CD4-positive, alpha-beta T cell (primary cell): ENCODE data around the gene MAPKAP1. TPM values are rescaled to one million over a fixed set of nuclear protein-coding genes. Genes with fewer than 3 reads are reported as not detected.
A peak's percentile ranks its signal among the peaks of the same experiment; 100 is the strongest.

ENCODE experiments used
- ATAC-seq: fragments of 200-7000 bp; cut with Tn5 transposase; one replicate; pipeline ENCODE4 v1.10.0; 2022; ENCODE audit warnings: mild to moderate bottlenecking; ENCODE audit not compliant: poor library complexity
- CTCF ChIA-PET: fragments of 350-600 bp; sonication (Branson Sonifier 250); formaldehyde crosslinking; loops from one replicate; lab custom pipeline; 2021; ENCODE audit warnings: antibody characterized with exemption, inconsistent platforms; lab: Charles Lee
- POLR2A ChIA-PET: fragments of 350-600 bp; sonication (Branson Sonifier 250); formaldehyde crosslinking; loops from one replicate; lab custom pipeline; 2021; ENCODE audit warnings: antibody characterized with exemption, inconsistent platforms; lab: Charles Lee
- DNase-seq, 14 experiments: peaks; one replicate each; pipeline ENCODE4 v3.0.0-alpha.2; 2013 to 2020; ENCODE audit warnings: mixed read lengths in 2 of 14
- H3K27ac ChIP-seq, 2 donors: one replicate each; pipeline versions ENCODE4 v1.5.1 to v1.7.0; 2013; ENCODE audit warnings: low read length in 2 of 2, low read depth in 1 of 2, mild to moderate bottlenecking in 1 of 2
- H3K27me3 ChIP-seq, 2 experiments: 1 replicate in 1 of 2; 2 replicates in 1 of 2; pipeline versions ENCODE4 v1.6.1 to v1.7.0; 2013; ENCODE audit warnings: low read length in 2 of 2, control low read depth in 1 of 2, mild to moderate bottlenecking in 1 of 2, moderate library complexity in 1 of 2; ENCODE audit not compliant: insufficient read depth in 2 of 2, control insufficient read depth in 1 of 2
- H3K36me3 ChIP-seq: one replicate; pipeline ENCODE4 v1.6.1; 2013; ENCODE audit warnings: low read length, control low read depth; ENCODE audit not compliant: insufficient read depth
- H3K4me1 ChIP-seq: one replicate; pipeline ENCODE4 v1.6.1; 2013; ENCODE audit warnings: low read length, control low read depth; ENCODE audit not compliant: insufficient read depth
- H3K4me3 ChIP-seq: one replicate; pipeline ENCODE4 v1.5.1; 2013; ENCODE audit warnings: mild to moderate bottlenecking, low read length, moderate library complexity
- H3K9me3 ChIP-seq, 2 experiments: 1 replicate in 1 of 2; 2 replicates in 1 of 2; pipeline versions ENCODE4 v1.6.1 to v1.7.0; 2013; ENCODE audit warnings: low read length in 2 of 2, mild to moderate bottlenecking in 2 of 2, control low read depth in 1 of 2, moderate library complexity in 1 of 2; ENCODE audit not compliant: control insufficient read depth in 1 of 2, insufficient read depth in 1 of 2
- H3K27ac Mint-ChIP-seq: one replicate; pipeline ENCODE4 v1.8.0; 2020; ENCODE audit warnings: mixed read lengths
- H3K27me3 Mint-ChIP-seq: one replicate; pipeline ENCODE4 v1.8.0; 2021; ENCODE audit warnings: mixed read lengths
- H3K36me3 Mint-ChIP-seq: one replicate; pipeline ENCODE4 v1.8.0; 2021; ENCODE audit warnings: low read depth, mixed read lengths
- H3K4me1 Mint-ChIP-seq: one replicate; pipeline ENCODE4 v1.8.0; 2021; ENCODE audit warnings: low read depth, mixed read lengths
- H3K4me3 Mint-ChIP-seq: one replicate; pipeline ENCODE4 v1.8.0; 2020; ENCODE audit warnings: mild to moderate bottlenecking, mixed read lengths
- H3K9me3 Mint-ChIP-seq: one replicate; pipeline ENCODE4 v1.8.0; 2020; ENCODE audit warnings: mixed read lengths
- CTCF ChIP-seq: fragments of 200-600 bp; IDR thresholded peaks from one replicate; pipeline ENCODE4 v1.8.0; 2022; ENCODE audit warnings: antibody characterized with exemption, mild to moderate bottlenecking
- intact Hi-C, 2 experiments: fragments of 100-400 bp; cut with DNase I in 1 of 2; cut with micrococcal nuclease in 1 of 2; formaldehyde crosslinking; loops; one replicate each; pipeline versions ENCODE4 v1.15.1 to v1.9.0; 2023 to 2025; cut with DNase I, micrococcal nuclease
- total RNA-seq, 174 experiments: library from RNA in 2 of 174; stranded (reverse) in 2 of 174; gene quantifications; one replicate each; pipeline ENCODE4 v1.2.3 and lab custom pipeline; 2021 to 2026

The MAPKAP1 gene
- total RNA-seq, 2 experiments from 2014 or later, result 40.3 to 44.9 TPM

GRCh38 chr9:125648294-125648693 is 58.7 kb downstream of the MAPKAP1 start:
- H3K27ac Mint-ChIP-seq, result no peak overlapping the region
- POLR2A ChIA-PET, result no interaction called here
- CTCF ChIA-PET, result interaction anchor here (1.4 kb wide), 1 partner anchor 22 kb away, joined by 3 read pairs; no protein-coding TSS in a partner anchor

GRCh38 chr9:125646621-125647100 is 60.3 kb downstream of the MAPKAP1 start:
- Mint-ChIP-seq H3K9me3 (no peaks in the 10 kb centered on the region), H3K4me3 (peak overlapping the region; percentile 64), H3K27ac (peak overlapping the region; percentile 35), H3K4me1 (peaks cover 62% of the 10 kb centered on the region), H3K27me3 (no peaks in the 10 kb centered on the region), H3K36me3 (peaks cover 7% of the 10 kb centered on the region)
- DNase-seq (peak in 2 of 14 experiments; percentile 4 to 60), ATAC-seq (peak; percentile 37)
- no peaks in the 10 kb centered on the region for H3K9me3 ChIP-seq
- H3K4me3 ChIP-seq, result peak overlapping the region; percentile 33
- peaks cover 2% of the 10 kb centered on the region for H3K36me3 ChIP-seq
- intact Hi-C loops, result no loop called here
- H3K4me1 ChIP-seq, result peaks cover 19% of the 10 kb centered on the region
- CTCF ChIA-PET, result interaction anchor here (1.3 to 1.4 kb wide), 2 partner anchors 15 to 20 kb away, joined by 3 read pairs; no protein-coding TSS in a partner anchor
- H3K27me3 ChIP-seq, result no peaks in the 10 kb centered on the region
- POLR2A ChIA-PET, result interaction anchor here (0.7 to 1.9 kb wide), 4 partner anchors 11 to 60 kb away, joined by 3 to 6 read pairs (median 3); partner anchors contain the start of gene MAPKAP1
- no peak for TF ChIP-seq CTCF
- peak overlapping the region in 1 of 2 donors; percentile 42 for H3K27ac ChIP-seq

More at GRCh38 chr9:125648294-125648693, 58.7 kb downstream of the MAPKAP1 start:
- H3K36me3 ChIP-seq, result peaks cover 5% of the 10 kb centered on the region
- H3K27ac ChIP-seq, result no peak overlapping the region
- H3K4me1 ChIP-seq, result peaks cover 19% of the 10 kb centered on the region
- intact Hi-C loops, result no loop called here
- H3K4me3 ChIP-seq, result no peak overlapping the region
- Mint-ChIP-seq H3K4me1 (peaks cover 71% of the 10 kb centered on the region), H3K4me3 (peak overlapping the region; percentile 2), H3K9me3 (no peaks in the 10 kb centered on the region), H3K36me3 (peaks cover 20% of the 10 kb centered on the region), H3K27me3 (no peaks in the 10 kb centered on the region)
- no peak for ATAC-seq
- no peaks in the 10 kb centered on the region for H3K9me3 ChIP-seq
- TF ChIP-seq CTCF, result no peak
- no peaks in the 10 kb centered on the region for H3K27me3 ChIP-seq
- no peak for DNase-seq

GRCh38 chr9:125646217-125646616 is 60.8 kb downstream of the MAPKAP1 start:
- intact Hi-C loops, result no loop called here

More at GRCh38 chr9:125646217-125646616, 60.8 kb downstream of the MAPKAP1 start:
- no peak for TF ChIP-seq CTCF
- ATAC-seq (no peak), DNase-seq (peak in 1 of 14 experiments; percentile 6)
- Histone ChIP-seq H3K4me1 (peaks cover 19% of the 10 kb centered on the region), H3K9me3 (no peaks in the 10 kb centered on the region), H3K4me3 (peak overlapping the region; percentile 33), H3K27ac (peak overlapping the region in 1 of 2 donors; percentile 42), H3K36me3 (no peaks in the 10 kb centered on the region), H3K27me3 (no peaks in the 10 kb centered on the region)
- Mint-ChIP-seq H3K9me3 (no peaks in the 10 kb centered on the region), H3K27ac (peak overlapping the region; percentile 35), H3K4me1 (peaks cover 61% of the 10 kb centered on the region), H3K27me3 (no peaks in the 10 kb centered on the region), H3K4me3 (peak overlapping the region; percentile 64), H3K36me3 (peaks cover 7% of the 10 kb centered on the region)
- ChIA-PET CTCF (interaction anchor here (1.3 kb wide), 1 partner anchor 16 kb away, joined by 3 read pairs; no protein-coding TSS in a partner anchor), POLR2A (interaction anchor here (0.9 to 1.9 kb wide), 3 partner anchors 11 to 61 kb away, joined by 3 to 6 read pairs (median 3); partner anchors contain the start of gene MAPKAP1)
